ENCODE data around the gene FIZ1. TPM values are rescaled to one million over a fixed set of nuclear protein-coding genes. Genes with fewer than 3 reads are reported as not detected.
"Not testable (repeated sequence)": the region's sequence is repeated elsewhere in the genome, so short reads cannot be mapped to it uniquely, and the experiment has no call there.

The FIZ1 gene
- total RNA-seq, 1 donor from 2014 or later: 11.7 TPM

DNA sequence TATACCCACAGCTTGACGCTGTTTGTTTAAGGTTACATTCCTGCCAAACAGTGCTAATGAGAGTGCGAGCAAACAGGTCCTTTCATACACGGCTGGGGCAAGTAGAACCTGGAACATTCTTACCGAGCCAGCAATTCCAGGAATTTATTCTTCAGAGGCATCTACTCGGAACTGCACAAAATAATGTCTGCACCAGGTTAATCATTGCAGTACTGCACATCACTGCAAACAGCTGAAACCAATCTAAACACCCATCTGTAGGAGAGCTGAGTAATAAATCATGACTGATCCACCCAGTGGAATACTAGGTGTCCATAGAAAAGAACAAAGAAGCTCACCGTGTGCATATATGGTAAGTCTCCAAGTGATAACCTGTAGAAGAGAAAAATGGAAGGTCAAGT is 17.5 kb downstream of the FIZ1 start:
- DNase-seq (ENCODE audit: low spot score) (no peak), ATAC-seq (no peak)
- intact Hi-C loops (cut with DNase I): loop anchor here (10.0 kb wide), 1 partner anchor 67 kb away; no protein-coding TSS in a partner anchor

DNA sequence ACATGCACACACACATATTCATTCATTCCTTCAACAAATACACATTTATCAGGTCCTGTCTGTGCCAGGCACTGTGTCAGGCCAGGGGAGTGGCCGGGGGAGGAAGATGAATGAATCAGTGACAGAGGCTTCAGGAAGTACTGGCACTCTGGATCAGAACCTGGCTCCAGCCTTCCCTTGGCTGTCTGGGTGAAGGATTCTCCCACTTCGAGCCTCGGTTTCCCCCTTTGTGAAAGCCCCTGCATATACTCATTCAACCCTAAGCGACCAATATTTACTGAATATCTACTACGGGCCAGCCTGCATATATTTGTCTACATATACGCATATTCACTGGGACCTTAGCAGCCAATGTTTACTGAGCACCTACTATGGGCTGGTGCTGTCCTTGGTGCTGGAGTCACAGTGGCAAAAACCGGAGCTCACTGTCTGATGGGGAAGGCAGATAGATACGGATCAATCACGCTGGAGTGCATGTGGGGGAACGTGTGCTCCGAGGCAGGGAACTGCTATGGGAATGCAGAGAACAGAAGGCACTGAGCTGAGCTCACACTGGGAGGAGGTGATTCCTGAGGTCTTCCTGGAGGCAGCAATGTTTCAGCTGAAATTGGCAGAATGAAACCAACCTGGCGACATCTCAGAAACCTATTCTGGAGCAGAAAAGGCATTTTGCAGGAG is 18.0 kb downstream of the FIZ1 start:
- DNase-seq (ENCODE audit: low spot score): no peak
- intact Hi-C loops (cut with DNase I): loop anchor here (10.0 kb wide), 1 partner anchor 66 kb away; no protein-coding TSS in a partner anchor
- no peak for ATAC-seq

GRCh38 chr19:55580628-55581144 is 18.6 kb downstream of the FIZ1 start, which contains the start of gene ZNF579:
ZNF579 (minus strand) TSS chr19:55580848; CDS start chr19:55579639, 1,209 bp downstream.
- intact Hi-C loops (cut with DNase I): loop anchor here (10.0 kb wide), 1 partner anchor 66 kb away; no protein-coding TSS in a partner anchor
- DNase-seq (ENCODE audit: low spot score) (peak; percentile 92), ATAC-seq (peak; percentile 91)

- DNase-seq (ENCODE audit: low spot score) (no peak), ATAC-seq (peak; percentile 71)
- intact Hi-C loops (cut with DNase I): loop anchor here (10.0 kb wide), 1 partner anchor 65 kb away; no protein-coding TSS in a partner anchor
Measured at GRCh38 chr19:55579766-55580621, 19.3 kb downstream of the FIZ1 start.

DNA sequence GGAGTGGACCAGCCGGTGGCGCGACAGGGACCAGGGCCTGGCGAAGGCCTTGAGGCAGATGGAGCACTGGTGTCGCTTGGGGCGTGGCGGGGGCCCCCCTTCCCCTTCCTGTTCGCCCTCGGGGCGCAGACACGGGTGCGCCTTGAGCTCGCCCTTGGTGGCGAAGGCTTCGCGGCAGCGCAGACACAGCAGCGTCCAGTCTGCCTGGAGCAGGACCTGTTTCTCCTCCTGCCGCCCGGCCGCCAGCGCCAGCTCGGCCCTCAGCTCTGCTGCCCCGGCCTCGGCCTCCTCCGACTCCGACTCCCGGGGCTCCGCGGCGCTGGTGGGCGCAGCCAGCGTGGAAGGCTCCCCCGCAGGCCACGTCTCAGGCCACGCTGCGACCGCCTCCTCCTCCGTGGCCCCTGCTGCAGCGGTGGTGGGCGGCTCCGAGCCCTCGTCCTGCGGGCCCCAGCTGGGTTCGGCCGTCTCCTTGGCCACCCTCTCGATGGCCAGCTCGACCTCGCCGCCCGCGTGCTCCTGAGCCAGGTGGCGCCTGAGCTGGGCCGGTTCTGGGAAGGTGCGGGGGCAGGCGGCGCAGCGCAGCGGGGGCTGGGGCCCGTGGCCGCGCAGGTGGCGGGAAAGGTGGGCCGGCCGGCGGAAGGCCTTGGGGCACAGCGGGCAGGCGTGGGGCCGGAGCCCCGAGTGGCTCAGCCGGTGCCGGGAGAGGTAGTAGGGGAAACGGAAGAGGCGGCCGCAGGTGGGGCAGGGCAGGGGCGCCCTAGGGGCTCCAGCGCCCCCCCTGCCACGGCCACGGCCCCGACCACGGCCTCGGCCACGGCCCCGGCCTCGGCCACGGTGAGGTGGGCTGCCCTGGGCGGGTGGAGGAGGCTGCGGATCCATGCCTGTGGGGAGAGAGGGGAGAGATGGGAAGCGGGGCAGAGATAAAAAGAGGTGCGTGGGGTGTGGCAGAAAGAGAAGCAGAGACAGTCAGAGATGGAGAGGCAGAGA is 20.3 kb downstream of the FIZ1 start:
- no peak for DNase-seq (ENCODE audit: low spot score)
- intact Hi-C loops (cut with DNase I): no loop called here
- no peak for ATAC-seq

GRCh38 chr19:55578031-55578760 is 21.1 kb downstream of the FIZ1 start:
- intact Hi-C loops (cut with DNase I): no loop called here
- no peak for DNase-seq (ENCODE audit: low spot score)
- ATAC-seq: no peak

DNA sequence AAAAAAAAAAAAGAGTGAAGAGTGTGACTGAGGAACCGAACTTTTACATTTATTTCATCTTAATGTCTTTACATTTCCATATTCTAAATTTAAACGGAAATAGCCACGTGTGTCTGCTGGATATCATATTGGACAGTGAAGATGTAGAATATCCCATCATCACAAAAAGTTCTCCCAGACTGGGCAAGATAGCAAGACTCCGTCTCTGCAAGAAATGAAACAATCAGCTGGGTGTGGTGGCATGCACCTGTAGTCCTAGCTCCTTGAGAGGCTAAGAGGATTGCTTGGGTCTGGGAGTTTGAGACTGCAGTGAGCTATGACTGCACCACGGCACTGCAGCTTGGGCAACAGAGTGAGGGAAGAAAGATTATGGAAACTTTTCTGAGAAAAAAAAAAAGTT is 22.6 kb downstream of the FIZ1 start:
- ATAC-seq: no peak
- DNase-seq (ENCODE audit: low spot score): no peak
- intact Hi-C loops (cut with DNase I): no loop called here

GRCh38 chr19:55573929-55574328 is 25.4 kb downstream of the FIZ1 start:
- DNase-seq (ENCODE audit: low spot score); intact Hi-C loops (cut with DNase I); ATAC-seq: not testable (repeated sequence)

DNA sequence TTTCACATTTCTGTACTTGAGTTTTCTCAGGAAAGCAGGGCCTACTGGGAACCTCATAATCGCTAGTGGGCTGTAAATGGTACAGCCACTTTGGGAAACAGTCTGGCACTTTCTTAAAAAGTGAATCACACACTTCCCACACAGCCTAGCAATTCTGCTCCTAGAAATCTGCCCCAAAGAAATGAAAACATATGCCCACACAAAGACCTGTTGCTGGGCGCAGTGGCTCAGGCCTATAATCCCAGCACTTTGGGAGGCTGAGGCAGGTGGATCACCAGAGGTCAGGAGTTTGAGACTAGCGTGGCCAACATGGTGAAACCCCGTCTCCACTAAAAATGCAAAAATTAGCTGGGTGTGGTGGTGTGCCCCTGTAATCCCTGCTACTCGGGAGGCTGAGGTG is 29.8 kb downstream of the FIZ1 start:
- intact Hi-C loops (cut with DNase I); ATAC-seq: not testable (repeated sequence)

DNA sequence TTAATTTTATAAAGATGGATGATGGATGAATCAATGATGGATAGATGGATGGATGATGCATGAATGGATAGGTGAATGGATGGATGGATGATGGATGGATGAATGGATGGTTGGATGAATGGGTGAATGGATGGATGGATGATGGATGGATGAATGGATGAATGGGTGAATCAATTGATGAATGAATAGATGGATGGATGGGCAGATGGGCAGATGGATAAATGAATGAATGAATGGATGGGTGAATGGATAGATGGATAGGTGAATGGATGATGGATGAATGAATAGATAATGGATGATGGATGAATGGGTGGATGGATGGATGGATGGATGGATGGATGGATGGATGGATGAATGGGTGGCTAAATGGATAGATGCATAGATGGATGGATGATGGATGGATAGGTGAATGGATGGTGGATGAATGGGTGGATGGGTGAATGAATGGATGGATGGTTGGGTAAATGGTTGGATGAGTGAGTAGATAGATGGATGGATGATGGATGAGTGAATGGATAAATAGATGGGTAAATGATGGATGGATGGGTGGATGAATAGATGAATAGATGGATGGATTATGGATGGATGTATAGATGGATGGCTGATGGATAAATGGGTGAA is 31.5 kb downstream of the FIZ1 start:
- ATAC-seq: no peak
- intact Hi-C loops (cut with DNase I): no loop called here

More for the DNA sequence above, 29.8 kb downstream of the FIZ1 start:
- not testable (repeated sequence) for DNase-seq (ENCODE audit: low spot score)

GRCh38 chr19:55566823-55567222 is 32.5 kb downstream of the FIZ1 start:
- intact Hi-C loops (cut with DNase I): no loop called here
- ATAC-seq: no peak
- no peak for DNase-seq (ENCODE audit: low spot score)

More for the DNA sequence above, 31.5 kb downstream of the FIZ1 start:
- no peak for DNase-seq (ENCODE audit: low spot score)

DNA sequence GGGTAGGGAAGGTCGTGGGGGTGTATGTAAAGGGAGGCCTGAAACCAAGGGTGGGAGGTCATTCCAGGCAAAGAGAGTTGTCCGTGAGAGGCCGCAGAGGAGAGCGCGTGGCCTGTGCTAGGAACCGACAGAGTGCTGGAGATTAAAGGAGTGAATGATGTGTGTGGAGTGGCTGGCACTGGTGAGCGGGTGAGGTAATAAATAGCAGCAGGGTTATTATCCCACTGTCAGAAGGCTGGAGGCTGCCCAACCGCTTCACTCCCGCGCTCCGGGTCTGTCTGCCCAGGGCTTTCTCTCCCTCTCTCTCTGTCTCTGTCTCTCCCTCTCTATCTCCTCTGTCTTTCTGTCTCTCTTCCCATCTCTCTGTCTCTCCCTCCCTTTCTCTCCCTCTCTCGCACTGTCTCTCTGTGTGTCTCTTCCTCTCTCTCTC is 36.0 kb downstream of the FIZ1 start:
- intact Hi-C loops (cut with DNase I): no loop called here
- no peak for DNase-seq (ENCODE audit: low spot score)
- no peak for ATAC-seq

DNA sequence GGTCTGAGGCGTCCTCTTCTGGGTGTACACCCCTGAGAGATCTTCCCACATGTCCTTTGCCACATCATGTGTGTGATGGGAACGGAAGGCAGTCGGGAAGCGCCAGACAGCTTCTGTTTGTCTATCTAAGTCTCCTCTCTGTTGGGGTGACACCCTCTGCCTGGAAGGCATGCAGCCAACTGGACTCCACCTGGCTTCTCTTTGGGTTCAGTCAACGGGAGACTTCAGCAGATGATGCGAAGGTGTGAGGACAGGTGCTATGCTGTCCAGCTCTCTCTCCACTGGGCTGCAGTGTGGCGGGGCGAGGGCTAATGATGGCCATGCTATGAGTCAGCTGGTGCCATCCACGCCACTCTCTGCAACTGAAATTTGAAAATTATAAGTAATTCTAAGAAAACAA is 39.6 kb downstream of the FIZ1 start:
- intact Hi-C loops (cut with DNase I): no loop called here
- ATAC-seq: no peak
- no peak for DNase-seq (ENCODE audit: low spot score)

GRCh38 chr19:55554741-55555152 is 44.6 kb downstream of the FIZ1 start:
- intact Hi-C loops (cut with DNase I): no loop called here
- ATAC-seq: no peak
- no peak for DNase-seq (ENCODE audit: low spot score)

- intact Hi-C loops (cut with DNase I): no loop called here
- ATAC-seq (no peak), DNase-seq (ENCODE audit: low spot score) (no peak)
Measured at GRCh38 chr19:55554302-55554701, 45.0 kb downstream of the FIZ1 start.

- ATAC-seq (no peak), DNase-seq (ENCODE audit: low spot score) (no peak)
- intact Hi-C loops (cut with DNase I): no loop called here
Measured at GRCh38 chr19:55553217-55554182, 45.8 kb downstream of the FIZ1 start.

All from sciatic nerve (tissue), 2 donors.